Colonic mucosa (tissue), 4 donors: ENCODE data around the gene CCDC184. TPM values are rescaled to one million over a fixed set of nuclear protein-coding genes. Genes with fewer than 3 reads are reported as not detected.

Experiments used
- DNase-seq: peaks from one replicate; pipeline ENCODE4 v3.0.0-alpha.2; 2020
- H3K27ac ChIP-seq: fragments of 200-600 bp; one replicate; pipeline ENCODE4 v1.8.0; 2021
- H3K27me3 ChIP-seq: fragments of 200-600 bp; one replicate; pipeline ENCODE4 v1.8.0; 2021
- H3K36me3 ChIP-seq: fragments of 200-600 bp; one replicate; pipeline ENCODE4 v1.8.0; 2021
- H3K4me1 ChIP-seq: fragments of 200-600 bp; one replicate; pipeline ENCODE4 v1.8.0; 2021; ENCODE audit warnings: mild to moderate bottlenecking
- H3K4me3 ChIP-seq: fragments of 200-600 bp; one replicate; pipeline ENCODE4 v1.8.0; 2021
- H3K9ac ChIP-seq, 2 donors: one replicate each; pipeline ENCODE4 v1.7.0; 2013; ENCODE audit warnings: control low read depth in 2 of 2, low read depth in 2 of 2, low read length in 2 of 2
- H3K9me3 ChIP-seq: fragments of 200-600 bp; one replicate; pipeline ENCODE4 v1.8.0; 2021
- intact Hi-C: fragments of 100-400 bp; cut with DNase I; formaldehyde crosslinking; loops from one replicate; pipeline ENCODE4 v1.14.1; 2022
- total RNA-seq, 2 donors: library from RNA; stranded (reverse); fragmentation: NEBNext Ultra II Directional in 1 of 2; extraction: Animal tissue kit (Norgen Biotek cat#: 25700) in 1 of 2; gene quantifications; one replicate each; pipeline ENCODE4 v1.2.1, GENCODE V29; 2021
- TF ChIP-seq, protein P1 (sequence below): fragments of 200-600 bp; IDR thresholded peaks from one replicate; pipeline ENCODE4 v1.8.0; 2022; ENCODE audit warnings: antibody characterized with exemption, mild to moderate bottlenecking
- donor health status: healthy.
- donor health status: DM: no; HTN: no; CAD: no.
- donor health status: DM: no; HTN: no; CAD: no.

CCDC184 gene
- total RNA-seq, 2 donors from 2014 or later, result 0.35 to 0.53 TPM

DNA sequence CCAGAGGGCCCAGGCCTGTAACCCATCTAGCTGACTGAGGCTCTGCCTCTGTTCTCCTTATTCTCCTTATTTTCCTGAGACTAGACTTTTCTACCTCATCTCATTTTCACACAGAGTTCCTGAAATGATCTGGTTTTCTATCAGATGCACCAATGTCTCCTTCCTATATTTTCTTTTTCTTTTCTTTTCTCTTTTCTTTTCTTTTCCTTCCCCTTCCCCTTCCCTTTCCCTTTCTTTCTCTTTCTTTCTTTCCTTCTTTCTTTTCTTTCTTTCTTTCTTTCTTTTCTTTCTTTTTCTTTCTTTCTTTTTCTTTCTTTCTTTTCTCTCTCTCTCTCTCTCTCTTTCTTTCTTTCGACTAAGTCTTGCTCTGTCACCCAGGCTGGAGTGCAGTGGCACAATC is 3.0 kb upstream of the CCDC184 start:
- no peak overlapping the region for H3K4me3 ChIP-seq
- peaks cover 22% of the 10 kb centered on the region for H3K27me3 ChIP-seq
- no peaks in the 10 kb centered on the region for H3K4me1 ChIP-seq
- intact Hi-C loops, result no loop called here
- TF ChIP-seq, protein P1, sequence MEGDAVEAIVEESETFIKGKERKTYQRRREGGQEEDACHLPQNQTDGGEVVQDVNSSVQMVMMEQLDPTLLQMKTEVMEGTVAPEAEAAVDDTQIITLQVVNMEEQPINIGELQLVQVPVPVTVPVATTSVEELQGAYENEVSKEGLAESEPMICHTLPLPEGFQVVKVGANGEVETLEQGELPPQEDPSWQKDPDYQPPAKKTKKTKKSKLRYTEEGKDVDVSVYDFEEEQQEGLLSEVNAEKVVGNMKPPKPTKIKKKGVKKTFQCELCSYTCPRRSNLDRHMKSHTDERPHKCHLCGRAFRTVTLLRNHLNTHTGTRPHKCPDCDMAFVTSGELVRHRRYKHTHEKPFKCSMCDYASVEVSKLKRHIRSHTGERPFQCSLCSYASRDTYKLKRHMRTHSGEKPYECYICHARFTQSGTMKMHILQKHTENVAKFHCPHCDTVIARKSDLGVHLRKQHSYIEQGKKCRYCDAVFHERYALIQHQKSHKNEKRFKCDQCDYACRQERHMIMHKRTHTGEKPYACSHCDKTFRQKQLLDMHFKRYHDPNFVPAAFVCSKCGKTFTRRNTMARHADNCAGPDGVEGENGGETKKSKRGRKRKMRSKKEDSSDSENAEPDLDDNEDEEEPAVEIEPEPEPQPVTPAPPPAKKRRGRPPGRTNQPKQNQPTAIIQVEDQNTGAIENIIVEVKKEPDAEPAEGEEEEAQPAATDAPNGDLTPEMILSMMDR, result no peak
- no peaks in the 10 kb centered on the region for H3K9me3 ChIP-seq
- no peak overlapping the region for H3K9ac ChIP-seq
- no peaks in the 10 kb centered on the region for H3K36me3 ChIP-seq
- DNase-seq, result no peak
- no peak overlapping the region for H3K27ac ChIP-seq

DNA sequence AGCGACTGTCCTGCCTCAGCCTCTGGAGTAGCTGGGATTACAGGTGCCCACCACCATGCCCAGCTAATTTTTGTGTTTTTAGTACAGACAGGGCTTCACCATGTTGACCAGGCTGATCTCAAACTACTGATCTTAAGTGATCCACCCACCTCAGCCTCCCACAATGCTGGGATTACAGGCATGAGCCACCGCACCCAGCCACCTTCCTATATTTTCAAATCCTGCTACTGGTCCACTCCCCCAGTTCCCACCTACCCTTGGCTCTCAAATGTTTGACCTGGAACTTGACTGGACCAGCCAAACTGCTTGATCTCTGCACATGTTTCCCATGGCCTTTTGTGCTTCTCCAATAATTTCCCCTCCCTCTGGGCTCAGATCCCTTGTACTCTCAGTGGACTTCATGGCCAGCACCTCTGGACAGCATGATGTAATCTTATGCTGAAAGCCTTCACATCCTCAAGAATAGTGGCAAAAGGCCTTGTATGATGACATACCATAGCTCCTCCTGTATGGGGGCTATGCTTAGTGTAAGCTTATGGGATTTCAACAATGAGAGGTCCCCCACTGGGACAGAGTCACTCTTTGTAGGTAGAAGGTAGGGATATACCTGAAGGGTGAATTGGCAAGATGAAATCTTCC is 2.5 kb upstream of the CCDC184 start:
- no peaks in the 10 kb centered on the region for H3K36me3 ChIP-seq
- no peak for DNase-seq
- H3K4me3 ChIP-seq, result no peak overlapping the region
- TF ChIP-seq, protein P1, result no peak
- H3K27ac ChIP-seq, result no peak overlapping the region
- peaks cover 22% of the 10 kb centered on the region for H3K27me3 ChIP-seq
- H3K9ac ChIP-seq, result no peak overlapping the region
- intact Hi-C loops, result no loop called here
- H3K4me1 ChIP-seq, result no peaks in the 10 kb centered on the region
- H3K9me3 ChIP-seq, result no peaks in the 10 kb centered on the region

DNA sequence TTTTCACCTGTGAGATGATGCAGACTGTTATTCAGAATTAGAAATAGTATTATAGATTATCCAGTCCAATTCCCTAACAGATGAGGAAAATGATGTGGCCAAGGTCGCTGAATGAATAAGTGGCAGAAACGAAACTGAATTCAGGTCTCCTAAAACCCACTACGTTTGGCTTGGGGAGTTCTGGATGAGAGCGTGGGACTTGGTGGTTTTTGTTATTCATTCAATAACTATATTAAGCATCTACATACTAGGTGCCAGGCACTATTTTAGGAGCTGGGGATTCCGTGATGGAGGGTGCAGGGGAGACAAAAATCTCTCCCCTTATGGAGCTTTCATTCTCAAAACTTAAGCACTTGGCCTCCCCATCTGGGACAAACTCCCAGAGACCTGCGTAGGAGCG is 813 bp upstream of the CCDC184 start:
- no peak for DNase-seq
- Histone ChIP-seq H3K4me3 (peak overlapping the region; percentile 44), H3K27ac (no peak overlapping the region), H3K9me3 (no peaks in the 10 kb centered on the region), H3K27me3 (peaks cover 22% of the 10 kb centered on the region), H3K9ac (peak overlapping the region in 1 of 2 donors; percentile 62), H3K36me3 (no peaks in the 10 kb centered on the region), H3K4me1 (no peaks in the 10 kb centered on the region)
- TF ChIP-seq, protein P1, result no peak
- intact Hi-C loops, result no loop called here

DNA sequence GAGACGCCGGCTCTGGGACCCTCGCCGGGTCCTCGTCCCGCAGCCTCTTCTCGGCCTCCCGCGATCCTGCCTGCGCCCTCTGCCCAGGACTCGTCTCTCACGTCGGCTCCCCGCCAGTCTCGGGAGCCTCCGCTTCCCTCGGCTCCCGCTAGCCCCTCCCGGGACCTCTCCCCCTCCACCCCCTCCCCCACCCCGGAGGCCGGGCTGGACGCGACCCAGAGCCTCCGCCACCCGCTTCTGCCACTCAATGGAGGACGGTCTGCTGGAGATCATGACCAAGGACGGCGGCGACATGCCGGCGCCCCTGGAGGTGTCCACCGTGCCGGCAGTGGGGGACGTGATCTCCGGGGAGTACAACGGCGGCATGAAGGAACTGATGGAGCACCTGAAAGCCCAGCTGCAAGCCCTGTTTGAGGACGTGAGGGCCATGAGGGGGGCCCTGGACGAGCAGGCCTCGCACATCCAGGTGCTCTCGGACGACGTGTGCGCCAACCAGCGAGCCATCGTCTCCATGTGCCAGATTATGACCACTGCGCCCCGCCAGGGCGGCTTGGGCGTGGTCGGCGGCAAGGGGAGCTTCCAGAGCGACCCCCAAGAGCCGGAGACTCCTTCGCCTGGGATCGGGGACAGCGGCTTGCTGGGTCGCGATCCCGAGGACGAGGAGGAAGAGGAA is 568 bp downstream of the CCDC184 start:
- Histone ChIP-seq H3K4me1 (no peaks in the 10 kb centered on the region), H3K9ac (peak overlapping the region in 1 of 2 donors; percentile 60), H3K36me3 (no peaks in the 10 kb centered on the region), H3K4me3 (peak overlapping the region; percentile 44), H3K27me3 (peaks cover 22% of the 10 kb centered on the region), H3K27ac (no peak overlapping the region), H3K9me3 (no peaks in the 10 kb centered on the region)
- intact Hi-C loops, result no loop called here
- DNase-seq, result no peak
- TF ChIP-seq, protein P1, result no peak

DNA sequence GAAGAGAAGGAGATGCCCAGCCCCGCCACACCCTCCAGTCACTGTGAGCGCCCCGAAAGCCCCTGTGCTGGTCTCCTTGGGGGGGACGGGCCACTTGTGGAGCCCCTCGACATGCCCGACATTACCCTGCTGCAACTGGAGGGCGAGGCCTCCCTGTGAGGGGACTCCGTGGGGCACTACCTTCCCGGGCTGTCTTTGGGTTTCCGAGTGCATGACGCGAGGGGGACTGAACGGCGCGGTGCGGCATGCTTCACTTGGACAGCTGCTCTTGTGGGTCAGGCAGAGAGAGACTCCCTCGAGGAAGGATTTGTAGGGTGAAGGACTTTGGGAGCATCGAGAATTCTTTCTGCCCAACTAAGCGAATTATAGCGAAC is 1.1 kb downstream of the CCDC184 start:
- Histone ChIP-seq H3K27ac (no peak overlapping the region), H3K9me3 (no peaks in the 10 kb centered on the region), H3K4me1 (no peaks in the 10 kb centered on the region), H3K36me3 (no peaks in the 10 kb centered on the region), H3K27me3 (peaks cover 22% of the 10 kb centered on the region), H3K9ac (peak overlapping the region in 1 of 2 donors; percentile 31), H3K4me3 (peak overlapping the region; percentile 44)
- intact Hi-C loops, result no loop called here
- TF ChIP-seq, protein P1, result no peak
- DNase-seq, result no peak
